Measurements from ENCODE around the gene ATXN1. TPM values are rescaled to one million over a fixed set of nuclear protein-coding genes. Genes with fewer than 3 reads are reported as not detected.

Gene ATXN1
- polyA plus RNA-seq, 1 of the 3 experiments (the other 2 are of a cell fraction) = 7.9 TPM

GRCh38 chr6:16684195-16684689 is 77.0 kb downstream of the ATXN1 start (continued):
- TF ChIP-seq IRF3 (IDR thresholded peaks at IDR 0.05; ENCODE audit: low read depth, low read length) = no peak
- TF ChIP-seq USF1 (IDR thresholded peaks at IDR 0.05; ENCODE audit: borderline replicate concordance, low read depth) = no peak
- TF ChIP-seq GABPA (IDR thresholded peaks at IDR 0.05; ENCODE audit: low read depth) = no peak

- DNase-seq = no peak
- no peaks in the 10 kb centered on the region for H3K9me3 ChIP-seq
- peaks cover 60% of the 10 kb centered on the region for H3K79me2 ChIP-seq (ENCODE audit: insufficient read depth)
- H3K9me2 ChIP-seq = no peaks in the 10 kb centered on the region
- H3K4me1 ChIP-seq (ENCODE audit: control insufficient read depth in 1 of 2, insufficient read depth in 2 of 2, low read depth in 1 of 2, low read length in 1 of 2) = peaks cover 3 to 28% of the 10 kb centered on the region in 2 experiments; a peak in 3 of 4 replicates
- ChIA-PET POLR2A (interaction anchor here (0.6 kb wide), 1 partner anchor 388 kb away, joined by 4 read pairs; no protein-coding TSS in a partner anchor), CTCF (interaction anchor here (0.7 kb wide), 1 partner anchor 17 kb away, joined by 3 read pairs; no protein-coding TSS in a partner anchor)
- peaks cover 0 to 4% of the 10 kb centered on the region in 2 experiments for H3K36me3 ChIP-seq (replicated peaks in 1 of 2; ENCODE audit: control insufficient read depth in 1 of 2, insufficient read depth in 2 of 2, low read length in 1 of 2)
- H4K20me1 ChIP-seq (ENCODE audit: insufficient read depth) = peaks cover 8% of the 10 kb centered on the region
- H3K4me2 ChIP-seq = peak overlapping the region; percentile 35; the same call in 1 of the 2 replicates
- H3F3A ChIP-seq (replicated peaks; ENCODE audit: insufficient read depth) = peaks cover 19% of the 10 kb centered on the region
- peak overlapping the region in 1 of 2 experiments; percentile 54; a peak in 2 of 4 replicates for H3K27ac ChIP-seq (ENCODE audit: low read depth in 2 of 2, low read length in 1 of 2)
- no peak overlapping the region for H3K4me3 ChIP-seq (ENCODE audit: low read depth in 2 of 2, low read length in 1 of 2)
- H2AFZ ChIP-seq (ENCODE audit: low read depth) = no peak overlapping the region
- WGBS (ENCODE audit: low lambda C conversion rate) = 41% methylated on average over 4 of the region's 4 CpGs
- H3K9ac ChIP-seq = no peak overlapping the region
- H3K27me3 ChIP-seq (ENCODE audit: insufficient read depth) = no peaks in the 10 kb centered on the region
- TF ChIP-seq SMC3 (IDR thresholded peaks at IDR 0.05; ENCODE audit: low read depth, low read length) (no peak), FOXM1 (IDR thresholded peaks at IDR 0.05; ENCODE audit: low read depth) (no peak), CHD2 (IDR thresholded peaks at IDR 0.05; ENCODE audit: low read length, partially characterized antibody) (no peak), SIN3A (IDR thresholded peaks at IDR 0.05; ENCODE audit: borderline replicate concordance, low read depth, low read length) (no peak), JUND (IDR thresholded peaks at IDR 0.05) (peak; percentile 76), ZBTB33 (IDR thresholded peaks at IDR 0.05; ENCODE audit: borderline replicate concordance, low read depth) (peak; percentile 40; the same call in 1 of the 2 replicates), RXRA (IDR thresholded peaks at IDR 0.05; ENCODE audit: borderline replicate concordance, low read depth) (peak; percentile 87), EP300 (IDR thresholded peaks at IDR 0.05; ENCODE audit: borderline replicate concordance in 1 of 2, low read depth in 1 of 2, low read length in 1 of 2) (peak in 1 of 2 experiments; percentile 80; a peak in 1 of 4 replicates), MEF2A (IDR thresholded peaks at IDR 0.05; ENCODE audit: borderline replicate concordance, low read depth) (peak; percentile 38; the same call in 1 of the 2 replicates), MXI1 (IDR thresholded peaks at IDR 0.05; ENCODE audit: low read depth, low read length) (no peak), RFX5 (IDR thresholded peaks at IDR 0.05; ENCODE audit: low read length) (no peak), TCF12 (IDR thresholded peaks at IDR 0.05) (peak; percentile 95), GATA2 (CRISPR knock-in tag; IDR thresholded peaks at IDR 0.05) (no peak), GABPA (IDR thresholded peaks at IDR 0.05; ENCODE audit: low read depth) (no peak), NFIC (IDR thresholded peaks at IDR 0.05; ENCODE audit: borderline replicate concordance) (peak; percentile 98), FOXJ3 (CRISPR knock-in tag; IDR thresholded peaks at IDR 0.05) (no peak)
- TF ChIP-seq, protein P1, sequence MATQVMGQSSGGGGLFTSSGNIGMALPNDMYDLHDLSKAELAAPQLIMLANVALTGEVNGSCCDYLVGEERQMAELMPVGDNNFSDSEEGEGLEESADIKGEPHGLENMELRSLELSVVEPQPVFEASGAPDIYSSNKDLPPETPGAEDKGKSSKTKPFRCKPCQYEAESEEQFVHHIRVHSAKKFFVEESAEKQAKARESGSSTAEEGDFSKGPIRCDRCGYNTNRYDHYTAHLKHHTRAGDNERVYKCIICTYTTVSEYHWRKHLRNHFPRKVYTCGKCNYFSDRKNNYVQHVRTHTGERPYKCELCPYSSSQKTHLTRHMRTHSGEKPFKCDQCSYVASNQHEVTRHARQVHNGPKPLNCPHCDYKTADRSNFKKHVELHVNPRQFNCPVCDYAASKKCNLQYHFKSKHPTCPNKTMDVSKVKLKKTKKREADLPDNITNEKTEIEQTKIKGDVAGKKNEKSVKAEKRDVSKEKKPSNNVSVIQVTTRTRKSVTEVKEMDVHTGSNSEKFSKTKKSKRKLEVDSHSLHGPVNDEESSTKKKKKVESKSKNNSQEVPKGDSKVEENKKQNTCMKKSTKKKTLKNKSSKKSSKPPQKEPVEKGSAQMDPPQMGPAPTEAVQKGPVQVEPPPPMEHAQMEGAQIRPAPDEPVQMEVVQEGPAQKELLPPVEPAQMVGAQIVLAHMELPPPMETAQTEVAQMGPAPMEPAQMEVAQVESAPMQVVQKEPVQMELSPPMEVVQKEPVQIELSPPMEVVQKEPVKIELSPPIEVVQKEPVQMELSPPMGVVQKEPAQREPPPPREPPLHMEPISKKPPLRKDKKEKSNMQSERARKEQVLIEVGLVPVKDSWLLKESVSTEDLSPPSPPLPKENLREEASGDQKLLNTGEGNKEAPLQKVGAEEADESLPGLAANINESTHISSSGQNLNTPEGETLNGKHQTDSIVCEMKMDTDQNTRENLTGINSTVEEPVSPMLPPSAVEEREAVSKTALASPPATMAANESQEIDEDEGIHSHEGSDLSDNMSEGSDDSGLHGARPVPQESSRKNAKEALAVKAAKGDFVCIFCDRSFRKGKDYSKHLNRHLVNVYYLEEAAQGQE (IDR thresholded peaks at IDR 0.05; ENCODE audit: low read depth, low read length) = no peak
- TF ChIP-seq, protein P2, sequence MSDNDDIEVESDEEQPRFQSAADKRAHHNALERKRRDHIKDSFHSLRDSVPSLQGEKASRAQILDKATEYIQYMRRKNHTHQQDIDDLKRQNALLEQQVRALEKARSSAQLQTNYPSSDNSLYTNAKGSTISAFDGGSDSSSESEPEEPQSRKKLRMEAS (IDR thresholded peaks at IDR 0.05; ENCODE audit: low read depth) = peak; percentile 66; the same call in 1 of the 2 replicates
- TF ChIP-seq, protein P3, sequence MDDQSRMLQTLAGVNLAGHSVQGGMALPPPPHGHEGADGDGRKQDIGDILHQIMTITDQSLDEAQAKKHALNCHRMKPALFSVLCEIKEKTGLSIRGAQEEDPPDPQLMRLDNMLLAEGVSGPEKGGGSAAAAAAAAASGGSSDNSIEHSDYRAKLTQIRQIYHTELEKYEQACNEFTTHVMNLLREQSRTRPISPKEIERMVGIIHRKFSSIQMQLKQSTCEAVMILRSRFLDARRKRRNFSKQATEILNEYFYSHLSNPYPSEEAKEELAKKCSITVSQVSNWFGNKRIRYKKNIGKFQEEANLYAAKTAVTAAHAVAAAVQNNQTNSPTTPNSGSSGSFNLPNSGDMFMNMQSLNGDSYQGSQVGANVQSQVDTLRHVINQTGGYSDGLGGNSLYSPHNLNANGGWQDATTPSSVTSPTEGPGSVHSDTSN (IDR thresholded peaks at IDR 0.05) = peak; percentile 90
These were observed 77.5 kb downstream of the ATXN1 start for GRCh38 chr6:16683641-16684194.

Data from SK-N-SH (cell line).